HFF-Myc (cell line): ENCODE measurements around the gene TIGD7.

Experiments used
- DNase-seq: peaks from one replicate; pipeline ENCODE4 v3.0.0-alpha.2; 2011; ENCODE audit warnings: low read depth; ENCODE audit errors: extremely low read depth
- H3K4me3 ChIP-seq: replicated peaks from 2 replicates; pipeline ENCODE4 v1.5.1; 2011; ENCODE audit warnings: low read depth, mild to moderate bottlenecking, control low read depth, low read length
- CTCF ChIP-seq: IDR thresholded peaks from 2 replicates; pipeline ENCODE4 v1.5.1; 2012; ENCODE audit warnings: mild to moderate bottlenecking, low read depth, low read length, control low read depth; ENCODE audit errors: missing control alignments

TIGD7 gene

GRCh38 chr16:3256146-3256865, 48.9 kb downstream of the TIGD7 start, which contains the start of gene MEFV:
Gene MEFV (minus strand): TSS chr16:3256633. CDS start chr16:3256587, 46 bp downstream.
- H3K4me3 ChIP-seq: no peak within 1 kb of the TSS
- DNase-seq: no peak
- no peak for TF ChIP-seq CTCF

GRCh38 chr16:3254309-3254708, 50.9 kb downstream of the TIGD7 start:
- H3K4me3 ChIP-seq: no peak overlapping the region
- DNase-seq: no peak
- no peak for TF ChIP-seq CTCF

- DNase-seq: no peak
- no peak overlapping the region for H3K4me3 ChIP-seq
- no peak for TF ChIP-seq CTCF
Observed at GRCh38 chr16:3252967-3253366, 52.3 kb downstream of the TIGD7 start.

GRCh38 chr16:3249451-3249850, 55.8 kb downstream of the TIGD7 start:
- no peak for TF ChIP-seq CTCF
- H3K4me3 ChIP-seq: no peak overlapping the region
- no peak for DNase-seq

- no peak for DNase-seq
- H3K4me3 ChIP-seq: no peak overlapping the region
- no peak for TF ChIP-seq CTCF
Observed at GRCh38 chr16:3249020-3249419, 56.2 kb downstream of the TIGD7 start.
